ENCODE results near the gene IRF2BP2.
A peak's percentile ranks its signal among the peaks of the same experiment; 100 is the strongest.

Gene IRF2BP2

DNA sequence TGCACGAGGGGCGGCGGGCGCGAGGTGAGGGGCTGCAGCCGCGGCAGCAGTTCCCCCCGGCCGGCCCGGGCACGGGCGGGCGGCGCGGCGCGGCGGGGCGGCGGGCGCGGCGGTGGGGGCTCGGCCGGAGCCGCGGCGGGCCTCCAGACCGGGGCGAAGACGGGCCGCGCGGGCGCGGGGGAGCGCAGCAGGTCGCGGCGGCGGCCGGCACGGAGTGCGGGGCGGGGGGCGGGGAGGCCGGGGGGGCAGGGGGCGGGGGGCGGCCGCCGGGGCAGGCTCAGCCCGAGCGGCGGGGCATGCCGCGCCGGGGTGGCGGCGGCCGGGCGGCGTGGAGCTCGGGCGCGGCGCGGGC, 311 bp downstream of the IRF2BP2 start:
- H3K4me3 ChIP-seq (replicated peaks; ENCODE audit: low read depth, low read length), result peak overlapping the region; percentile 65
- no peak for DNase-seq (ENCODE audit: low read depth)
- TF ChIP-seq, protein P1, sequence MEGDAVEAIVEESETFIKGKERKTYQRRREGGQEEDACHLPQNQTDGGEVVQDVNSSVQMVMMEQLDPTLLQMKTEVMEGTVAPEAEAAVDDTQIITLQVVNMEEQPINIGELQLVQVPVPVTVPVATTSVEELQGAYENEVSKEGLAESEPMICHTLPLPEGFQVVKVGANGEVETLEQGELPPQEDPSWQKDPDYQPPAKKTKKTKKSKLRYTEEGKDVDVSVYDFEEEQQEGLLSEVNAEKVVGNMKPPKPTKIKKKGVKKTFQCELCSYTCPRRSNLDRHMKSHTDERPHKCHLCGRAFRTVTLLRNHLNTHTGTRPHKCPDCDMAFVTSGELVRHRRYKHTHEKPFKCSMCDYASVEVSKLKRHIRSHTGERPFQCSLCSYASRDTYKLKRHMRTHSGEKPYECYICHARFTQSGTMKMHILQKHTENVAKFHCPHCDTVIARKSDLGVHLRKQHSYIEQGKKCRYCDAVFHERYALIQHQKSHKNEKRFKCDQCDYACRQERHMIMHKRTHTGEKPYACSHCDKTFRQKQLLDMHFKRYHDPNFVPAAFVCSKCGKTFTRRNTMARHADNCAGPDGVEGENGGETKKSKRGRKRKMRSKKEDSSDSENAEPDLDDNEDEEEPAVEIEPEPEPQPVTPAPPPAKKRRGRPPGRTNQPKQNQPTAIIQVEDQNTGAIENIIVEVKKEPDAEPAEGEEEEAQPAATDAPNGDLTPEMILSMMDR (IDR thresholded peaks at IDR 0.05; ENCODE audit: low read length, missing control alignments), result no peak

DNA sequence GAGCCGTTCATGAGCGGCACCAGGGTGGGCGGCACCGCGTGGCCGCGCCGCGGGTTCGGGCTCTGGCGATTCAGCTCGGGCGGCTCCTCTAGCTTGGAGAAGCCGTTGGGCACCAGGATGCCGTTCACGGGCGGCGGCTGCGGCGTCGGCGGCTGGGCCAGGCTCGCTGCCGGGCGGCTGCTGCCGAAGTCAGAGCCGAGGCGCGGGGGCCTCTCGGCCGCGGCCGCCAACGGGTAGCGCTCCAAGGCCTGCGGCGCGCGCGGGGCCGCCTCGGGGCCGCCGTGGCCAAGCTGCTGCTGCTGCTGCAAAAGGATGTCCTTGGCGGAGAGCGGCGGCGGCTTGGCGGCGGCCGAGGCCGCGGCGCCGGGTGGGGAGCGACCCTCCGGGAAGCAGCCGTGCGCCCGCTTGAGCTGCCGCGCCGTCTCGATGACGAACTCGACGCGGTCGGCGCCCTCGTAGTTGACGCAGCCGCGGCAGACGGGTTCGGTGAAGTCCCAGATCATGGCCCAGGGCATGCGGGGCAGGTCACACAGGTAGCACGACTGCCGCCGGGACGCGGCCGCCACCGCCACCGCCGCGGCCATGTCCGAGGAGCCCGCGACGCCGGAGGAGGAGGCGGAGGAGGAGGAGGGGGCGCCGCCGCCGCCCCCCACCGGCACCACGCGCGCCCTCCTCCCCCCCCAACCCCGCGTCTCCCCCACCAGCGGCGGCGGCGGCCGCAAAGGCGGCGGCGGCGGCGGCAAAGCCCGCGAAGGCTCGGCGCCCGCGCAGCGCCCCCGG, 877 bp downstream of the IRF2BP2 start:
- peak; percentile 66 for DNase-seq (ENCODE audit: low read depth)

DNA sequence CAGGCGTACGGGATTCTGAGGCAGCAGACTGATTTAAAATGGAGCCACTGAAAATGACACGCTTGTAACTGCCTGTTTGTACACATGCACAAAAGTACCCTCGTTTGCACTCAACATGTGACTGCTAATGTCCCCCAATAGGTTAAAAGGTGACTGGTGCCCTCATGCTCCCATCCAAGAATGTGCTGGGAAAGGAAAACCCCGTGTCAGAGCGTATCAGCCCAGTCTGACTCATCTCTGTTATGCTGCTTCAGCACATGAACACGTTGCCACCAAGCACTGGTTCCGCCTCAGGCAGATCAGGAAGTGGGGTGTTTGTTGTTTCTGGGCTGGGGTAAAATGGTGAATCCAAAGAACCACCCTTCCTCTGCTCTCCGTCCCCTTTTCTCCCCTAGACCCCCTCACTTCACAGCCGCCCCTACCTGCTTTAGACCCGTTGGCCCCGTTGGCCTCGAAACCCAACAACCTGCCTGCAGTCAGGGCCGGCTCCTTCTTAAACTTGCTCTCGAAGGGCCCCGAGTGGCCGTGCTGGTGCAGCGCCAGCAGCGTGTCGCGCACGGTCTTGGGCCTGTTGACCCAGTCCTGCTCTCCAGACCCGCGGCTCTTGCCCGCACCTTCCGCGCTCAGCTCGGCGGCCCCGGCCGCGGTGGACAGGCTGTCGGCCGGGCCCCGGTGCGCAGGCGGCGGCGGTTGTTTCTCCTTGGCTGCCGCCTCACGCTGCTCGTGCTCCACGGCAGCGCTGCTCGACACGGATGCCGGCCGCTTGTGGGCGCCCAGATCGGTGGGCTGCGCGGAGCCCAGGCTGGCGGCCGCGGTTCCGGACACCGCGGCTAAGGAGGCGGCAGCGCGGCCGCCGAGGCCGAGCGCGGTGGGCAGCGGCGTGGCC, 1.7 kb downstream of the IRF2BP2 start:
- peak; percentile 95 for DNase-seq (ENCODE audit: low read depth)
- TF ChIP-seq, protein P1 (IDR thresholded peaks at IDR 0.05; ENCODE audit: low read length, missing control alignments), result no peak

More for the DNA sequence above, 877 bp downstream of the IRF2BP2 start:
- H3K4me3 ChIP-seq (replicated peaks; ENCODE audit: low read depth, low read length), result peak overlapping the region; percentile 80
- TF ChIP-seq, protein P1 (IDR thresholded peaks at IDR 0.05; ENCODE audit: low read length, missing control alignments), result no peak

DNA sequence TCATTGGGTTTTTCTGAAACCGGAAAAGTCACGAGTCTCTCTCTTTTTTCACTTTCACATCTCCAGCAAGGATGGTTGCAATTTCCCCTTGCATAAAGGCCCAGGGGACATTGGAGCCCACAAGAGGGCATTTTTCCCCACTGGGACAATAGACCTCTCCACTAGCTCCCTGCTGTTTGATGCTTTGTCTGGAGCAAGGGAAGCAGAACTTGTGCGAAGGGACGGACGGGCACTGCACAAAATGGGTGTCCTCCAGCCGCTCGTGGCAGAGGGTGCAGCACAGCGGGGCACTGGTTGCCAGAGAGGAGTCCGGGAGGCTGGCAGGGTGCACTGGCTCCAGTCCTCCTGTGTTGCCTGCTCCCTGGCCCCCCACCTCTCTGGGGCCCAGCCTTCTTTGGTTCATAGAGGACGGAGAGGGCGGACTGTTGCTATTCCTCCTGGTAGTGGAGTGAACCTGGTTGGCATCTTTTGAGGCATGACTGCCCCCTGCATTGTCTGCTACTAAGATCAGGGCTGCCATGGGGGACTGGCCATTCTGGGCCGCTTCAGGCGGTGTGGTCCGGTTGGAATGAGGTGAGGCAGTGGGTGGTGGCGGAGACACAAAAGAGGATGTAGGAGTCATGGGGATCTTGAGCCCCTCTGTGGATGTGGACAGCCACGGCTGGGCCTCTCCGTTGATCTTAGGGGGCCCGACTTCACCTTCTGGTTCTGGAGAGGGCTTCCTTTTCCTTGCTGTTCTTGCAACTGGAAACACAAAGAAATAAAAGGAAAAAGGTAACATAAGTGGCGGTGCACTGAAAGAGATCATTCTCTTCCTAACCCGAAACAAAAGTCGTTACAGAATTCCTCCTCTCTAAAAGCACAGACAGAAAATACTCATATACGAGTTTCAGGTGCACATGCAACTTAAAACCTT, 2.6 kb downstream of the IRF2BP2 start:
- peak overlapping the region; percentile 80 for H3K4me3 ChIP-seq (replicated peaks; ENCODE audit: low read depth, low read length)
- TF ChIP-seq, protein P1 (IDR thresholded peaks at IDR 0.05; ENCODE audit: low read length, missing control alignments), result peak; percentile 20
- DNase-seq (ENCODE audit: low read depth), result peak; percentile 70

More for the DNA sequence above, 1.7 kb downstream of the IRF2BP2 start:
- H3K4me3 ChIP-seq (replicated peaks; ENCODE audit: low read depth, low read length), result peak overlapping the region; percentile 80

DNA sequence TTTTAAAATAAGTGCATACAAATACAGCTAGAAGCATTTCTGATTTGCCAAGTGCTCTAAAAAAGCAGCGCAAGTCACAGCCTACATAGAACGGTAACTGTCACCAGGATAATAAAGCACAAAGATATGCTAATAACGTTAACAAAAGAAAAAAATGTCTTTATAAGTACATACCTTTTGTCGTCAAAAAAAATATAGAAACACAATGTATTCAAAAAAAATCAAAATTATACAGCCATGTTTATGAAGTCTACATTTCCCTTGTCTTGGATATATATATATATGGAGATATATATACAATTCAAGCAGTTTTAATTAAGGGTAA, 3.2 kb downstream of the IRF2BP2 start:
- TF ChIP-seq, protein P1 (IDR thresholded peaks at IDR 0.05; ENCODE audit: low read length, missing control alignments), result no peak
- peak overlapping the region; percentile 80 for H3K4me3 ChIP-seq (replicated peaks; ENCODE audit: low read depth, low read length)
- no peak for DNase-seq (ENCODE audit: low read depth)

DNA sequence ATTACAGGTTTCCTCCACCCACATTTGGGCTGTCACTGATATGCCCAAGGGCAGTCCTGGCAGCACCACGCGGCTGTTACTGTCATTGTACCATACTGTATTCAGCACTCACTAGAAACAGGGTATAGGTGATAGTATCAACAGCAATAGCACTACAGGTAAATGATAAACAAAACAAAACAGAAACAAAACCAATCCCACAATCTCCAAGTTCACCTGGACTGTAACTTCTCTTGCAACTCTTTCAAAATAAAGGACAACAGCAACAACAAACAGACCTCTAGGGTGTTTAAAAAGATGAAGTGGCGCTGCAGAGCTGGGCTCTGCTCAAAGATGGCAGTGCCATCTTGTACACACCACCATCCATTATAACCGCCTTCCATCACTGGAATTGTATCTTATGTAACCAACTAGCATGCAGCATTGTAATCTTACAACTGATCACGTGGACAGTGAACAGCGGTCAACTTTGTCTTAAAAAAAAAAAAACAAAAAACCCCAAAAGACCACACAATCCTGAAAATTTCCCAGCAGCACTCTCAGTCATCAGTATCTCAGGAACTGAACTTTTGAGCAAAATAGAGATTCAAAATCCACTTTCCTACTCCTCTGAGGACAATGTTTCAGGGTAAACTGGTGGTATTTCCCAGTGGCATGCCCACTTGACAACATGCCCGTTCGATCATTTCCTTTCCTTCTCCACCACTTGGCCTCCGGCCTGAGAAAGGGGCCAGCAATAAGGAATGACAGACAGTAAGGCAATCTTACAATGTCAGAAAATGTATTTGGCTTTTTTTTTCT, 3.8 kb downstream of the IRF2BP2 start:
- peak; percentile 81 for DNase-seq (ENCODE audit: low read depth)
- TF ChIP-seq, protein P1 (IDR thresholded peaks at IDR 0.05; ENCODE audit: low read length, missing control alignments), result no peak
- H3K4me3 ChIP-seq (replicated peaks; ENCODE audit: low read depth, low read length), result peak overlapping the region; percentile 80
